ENCODE measurements around the gene NELL2. TPM values are rescaled to one million over a fixed set of nuclear protein-coding genes. Genes with fewer than 3 reads are reported as not detected.

Gene NELL2
- total and polyA plus RNA-seq, 2 donors (not counting 1 experiment from before 2014, with no cell fraction given), result 0.17 TPM; not detected in 1

DNA sequence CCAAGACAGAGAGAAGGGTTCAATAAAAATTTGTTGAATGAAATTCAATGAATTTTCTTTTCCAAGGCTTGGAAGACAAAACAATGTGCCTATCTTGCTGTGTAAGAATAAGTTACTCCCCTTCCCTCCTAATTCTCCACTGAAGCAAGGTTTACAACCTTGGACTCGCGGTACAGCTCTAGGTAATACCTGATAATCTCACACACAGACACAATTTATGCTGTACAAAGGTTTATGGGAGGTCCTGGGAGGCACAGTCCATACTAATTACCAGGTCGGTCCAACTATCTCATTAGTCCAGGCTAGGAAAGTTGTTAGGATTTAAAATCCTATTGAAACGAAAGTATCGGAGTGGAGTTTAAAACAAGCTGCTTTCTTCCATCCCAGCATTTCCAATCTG, 42.6 kb downstream of the NELL2 start:
- H3K9me3 ChIP-seq (ENCODE audit: control insufficient read depth, insufficient read depth, low read depth, low read length), result no peaks in the 10 kb centered on the region
- no peak overlapping the region for H2AFZ ChIP-seq (ENCODE audit: low read length)
- H3K4me3 ChIP-seq (replicated peaks in 1 of 4; ENCODE audit: control extremely low read depth in 1 of 4, insufficient read depth in 1 of 4, low read depth in 3 of 4, low read length in 4 of 4), result no peak overlapping the region
- H4K20me1 ChIP-seq (ENCODE audit: control insufficient read depth, extremely low read depth, insufficient read depth, low read length), result no peaks in the 10 kb centered on the region
- TF ChIP-seq EZH2 (IDR thresholded peaks at IDR 0.05; ENCODE audit: low read length, missing control alignments), result no peak
- TF ChIP-seq, protein P1, sequence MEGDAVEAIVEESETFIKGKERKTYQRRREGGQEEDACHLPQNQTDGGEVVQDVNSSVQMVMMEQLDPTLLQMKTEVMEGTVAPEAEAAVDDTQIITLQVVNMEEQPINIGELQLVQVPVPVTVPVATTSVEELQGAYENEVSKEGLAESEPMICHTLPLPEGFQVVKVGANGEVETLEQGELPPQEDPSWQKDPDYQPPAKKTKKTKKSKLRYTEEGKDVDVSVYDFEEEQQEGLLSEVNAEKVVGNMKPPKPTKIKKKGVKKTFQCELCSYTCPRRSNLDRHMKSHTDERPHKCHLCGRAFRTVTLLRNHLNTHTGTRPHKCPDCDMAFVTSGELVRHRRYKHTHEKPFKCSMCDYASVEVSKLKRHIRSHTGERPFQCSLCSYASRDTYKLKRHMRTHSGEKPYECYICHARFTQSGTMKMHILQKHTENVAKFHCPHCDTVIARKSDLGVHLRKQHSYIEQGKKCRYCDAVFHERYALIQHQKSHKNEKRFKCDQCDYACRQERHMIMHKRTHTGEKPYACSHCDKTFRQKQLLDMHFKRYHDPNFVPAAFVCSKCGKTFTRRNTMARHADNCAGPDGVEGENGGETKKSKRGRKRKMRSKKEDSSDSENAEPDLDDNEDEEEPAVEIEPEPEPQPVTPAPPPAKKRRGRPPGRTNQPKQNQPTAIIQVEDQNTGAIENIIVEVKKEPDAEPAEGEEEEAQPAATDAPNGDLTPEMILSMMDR (conservative IDR thresholded peaks at IDR 0.05 in 1 of 2, IDR thresholded peaks at IDR 0.05 in 1 of 2; ENCODE audit: low read depth in 1 of 2, low read length in 2 of 2), result no peak
- H3K36me3 ChIP-seq (ENCODE audit: control insufficient read depth, insufficient read depth, low read length), result no peaks in the 10 kb centered on the region
- H3K27ac ChIP-seq (ENCODE audit: insufficient read depth, low read length), result no peak overlapping the region
- no peaks in the 10 kb centered on the region for H3K79me2 ChIP-seq (ENCODE audit: control insufficient read depth, insufficient read depth, low read length)
- H3K27me3 ChIP-seq (ENCODE audit: control insufficient read depth, insufficient read depth, low read length), result no peaks in the 10 kb centered on the region
- no peak overlapping the region for H3K9ac ChIP-seq (ENCODE audit: insufficient read depth, low read length)
- H3K4me1 ChIP-seq (ENCODE audit: control insufficient read depth, extremely low read depth, insufficient read depth, low read length), result no peaks in the 10 kb centered on the region
- DNase-seq (ENCODE audit: low read depth in 2 of 2), result no peak
- H3K4me2 ChIP-seq (ENCODE audit: extremely low read depth, insufficient read depth, low read length), result no peak overlapping the region

DNA sequence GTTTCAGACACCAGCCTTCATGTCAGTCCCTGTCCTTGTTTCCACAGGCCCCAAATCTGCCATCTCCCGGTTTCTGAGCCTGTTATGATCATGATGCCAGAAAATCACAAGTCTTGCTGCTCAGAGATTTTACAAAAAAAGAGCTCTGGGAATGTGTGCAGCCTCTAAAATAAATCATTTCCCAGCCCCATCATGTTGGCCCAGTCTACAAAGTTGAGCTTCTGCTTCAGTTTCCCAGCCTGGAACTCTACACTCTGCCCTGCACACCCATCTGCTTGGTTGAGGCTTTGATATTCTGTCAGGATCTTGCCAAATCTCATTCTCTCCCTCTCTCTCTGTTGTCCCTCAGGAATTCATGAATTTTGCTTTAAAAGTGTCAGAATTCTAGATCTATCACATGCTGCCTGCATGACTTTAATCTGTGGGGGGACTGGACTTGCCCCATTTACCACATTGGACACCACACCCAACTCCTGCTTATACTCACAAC, 45.5 kb downstream of the NELL2 start:
- no peak overlapping the region for H3K4me2 ChIP-seq (ENCODE audit: extremely low read depth, insufficient read depth, low read length)
- H3K9ac ChIP-seq (ENCODE audit: insufficient read depth, low read length), result no peak overlapping the region
- no peaks in the 10 kb centered on the region for H3K9me3 ChIP-seq (ENCODE audit: control insufficient read depth, insufficient read depth, low read depth, low read length)
- H3K27ac ChIP-seq (ENCODE audit: insufficient read depth, low read length), result no peak overlapping the region
- H3K79me2 ChIP-seq (ENCODE audit: control insufficient read depth, insufficient read depth, low read length), result no peaks in the 10 kb centered on the region
- no peaks in the 10 kb centered on the region for H3K27me3 ChIP-seq (ENCODE audit: control insufficient read depth, insufficient read depth, low read length)
- TF ChIP-seq, protein P1 (conservative IDR thresholded peaks at IDR 0.05 in 1 of 2, IDR thresholded peaks at IDR 0.05 in 1 of 2; ENCODE audit: low read depth in 1 of 2, low read length in 2 of 2), result no peak
- no peak for TF ChIP-seq EZH2 (IDR thresholded peaks at IDR 0.05; ENCODE audit: low read length, missing control alignments)
- H2AFZ ChIP-seq (ENCODE audit: low read length), result no peak overlapping the region
- no peaks in the 10 kb centered on the region for H3K36me3 ChIP-seq (ENCODE audit: control insufficient read depth, insufficient read depth, low read length)
- no peak for DNase-seq (ENCODE audit: low read depth in 2 of 2)
- H4K20me1 ChIP-seq (ENCODE audit: control insufficient read depth, extremely low read depth, insufficient read depth, low read length), result no peaks in the 10 kb centered on the region
- no peaks in the 10 kb centered on the region for H3K4me1 ChIP-seq (ENCODE audit: control insufficient read depth, extremely low read depth, insufficient read depth, low read length)
- H3K4me3 ChIP-seq (replicated peaks in 1 of 4; ENCODE audit: control extremely low read depth in 1 of 4, insufficient read depth in 1 of 4, low read depth in 3 of 4, low read length in 4 of 4), result no peak overlapping the region

DNA sequence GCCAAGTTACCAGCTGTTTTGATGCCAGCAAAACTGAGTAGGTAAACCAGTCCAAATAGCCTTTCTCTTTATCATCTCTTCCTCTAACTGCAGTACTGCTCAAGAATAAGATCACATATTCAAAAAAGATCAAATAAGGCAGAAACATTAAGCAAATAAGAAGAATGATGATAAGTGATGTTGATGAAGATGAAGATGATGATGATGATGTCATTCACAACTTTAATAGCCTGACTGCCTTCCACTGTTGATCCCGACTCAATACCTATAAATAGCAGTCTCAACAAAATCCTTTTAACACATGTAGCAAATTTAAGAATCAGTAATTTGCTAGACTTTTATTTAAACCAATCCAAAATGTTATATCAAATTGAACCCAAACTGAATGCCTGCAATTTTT, 47.1 kb downstream of the NELL2 start:
- Histone ChIP-seq H3K4me1 (ENCODE audit: control insufficient read depth, extremely low read depth, insufficient read depth, low read length) (no peaks in the 10 kb centered on the region), H3K36me3 (ENCODE audit: control insufficient read depth, insufficient read depth, low read length) (no peaks in the 10 kb centered on the region), H3K4me3 (replicated peaks in 1 of 4; ENCODE audit: control extremely low read depth in 1 of 4, insufficient read depth in 1 of 4, low read depth in 3 of 4, low read length in 4 of 4) (no peak overlapping the region), H3K27me3 (ENCODE audit: control insufficient read depth, insufficient read depth, low read length) (no peaks in the 10 kb centered on the region), H4K20me1 (ENCODE audit: control insufficient read depth, extremely low read depth, insufficient read depth, low read length) (no peaks in the 10 kb centered on the region), H3K9ac (ENCODE audit: insufficient read depth, low read length) (no peak overlapping the region), H2AFZ (ENCODE audit: low read length) (no peak overlapping the region), H3K27ac (ENCODE audit: insufficient read depth, low read length) (no peak overlapping the region), H3K4me2 (ENCODE audit: extremely low read depth, insufficient read depth, low read length) (no peak overlapping the region), H3K9me3 (ENCODE audit: control insufficient read depth, insufficient read depth, low read depth, low read length) (no peaks in the 10 kb centered on the region), H3K79me2 (ENCODE audit: control insufficient read depth, insufficient read depth, low read length) (no peaks in the 10 kb centered on the region)
- TF ChIP-seq, protein P1 (conservative IDR thresholded peaks at IDR 0.05 in 1 of 2, IDR thresholded peaks at IDR 0.05 in 1 of 2; ENCODE audit: low read depth in 1 of 2, low read length in 2 of 2), result no peak
- no peak for TF ChIP-seq EZH2 (IDR thresholded peaks at IDR 0.05; ENCODE audit: low read length, missing control alignments)
- DNase-seq (ENCODE audit: low read depth in 2 of 2), result no peak
